Muscle layer of colon (tissue), 2 donors: Measurements from ENCODE around the gene SRC.

Experiments used
- H3K27ac ChIP-seq: one replicate; pipeline ENCODE4 v1.7.0; 2013; ENCODE audit warnings: low read depth, mild to moderate bottlenecking, low read length, moderate library complexity
- H3K27me3 ChIP-seq, 2 donors: one replicate each; pipeline ENCODE4 v1.7.0; 2013; ENCODE audit warnings: low read length in 2 of 2, mild to moderate bottlenecking in 2 of 2; ENCODE audit not compliant: insufficient read depth in 2 of 2, control insufficient read depth in 1 of 2
- H3K36me3 ChIP-seq: one replicate; pipeline ENCODE4 v1.7.0; 2013; ENCODE audit warnings: mild to moderate bottlenecking, low read length; ENCODE audit not compliant: insufficient read depth
- H3K4me1 ChIP-seq: one replicate; pipeline ENCODE4 v1.7.0; 2013; ENCODE audit warnings: mild to moderate bottlenecking, low read length; ENCODE audit not compliant: insufficient read depth
- H3K4me3 ChIP-seq, 2 donors: one replicate each; pipeline ENCODE4 v1.7.0; 2013; ENCODE audit warnings: low read length in 2 of 2, low read depth in 1 of 2, mild to moderate bottlenecking in 1 of 2, moderate library complexity in 1 of 2
- H3K9ac ChIP-seq: one replicate; pipeline ENCODE4 v1.7.0; 2013; ENCODE audit warnings: low read length
- H3K9me3 ChIP-seq: one replicate; pipeline ENCODE4 v1.7.0; 2013; ENCODE audit warnings: mild to moderate bottlenecking, low read length
- donor health status: abdominal sarcoma.
- donor health status: Adenocarcinoma of cecum.

Gene SRC

GRCh38 chr20:37397954-37398749 lies 52.2 kb downstream of the SRC start:
- no peaks in the 10 kb centered on the region for H3K27me3 ChIP-seq
- peaks cover 64% of the 10 kb centered on the region for H3K36me3 ChIP-seq
- H3K4me1 ChIP-seq = no peaks in the 10 kb centered on the region
- no peak overlapping the region for H3K4me3 ChIP-seq
- H3K9me3 ChIP-seq = no peaks in the 10 kb centered on the region
- H3K9ac ChIP-seq = no peak overlapping the region
- H3K27ac ChIP-seq = no peak overlapping the region

- Histone ChIP-seq H3K4me3 (no peak overlapping the region), H3K27ac (no peak overlapping the region), H3K36me3 (peaks cover 61% of the 10 kb centered on the region), H3K27me3 (no peaks in the 10 kb centered on the region), H3K9me3 (no peaks in the 10 kb centered on the region), H3K9ac (no peak overlapping the region), H3K4me1 (no peaks in the 10 kb centered on the region)
Measured at GRCh38 chr20:37398750-37399621, 53.0 kb downstream of the SRC start.

GRCh38 chr20:37401282-37401929 lies 55.5 kb downstream of the SRC start:
- Histone ChIP-seq H3K4me3 (no peak overlapping the region), H3K36me3 (peaks cover 49% of the 10 kb centered on the region), H3K9ac (no peak overlapping the region), H3K27me3 (no peaks in the 10 kb centered on the region), H3K4me1 (peaks cover 6% of the 10 kb centered on the region), H3K27ac (no peak overlapping the region), H3K9me3 (no peaks in the 10 kb centered on the region)

GRCh38 chr20:37401930-37402675 lies 56.2 kb downstream of the SRC start:
- H3K4me3 ChIP-seq = no peak overlapping the region
- no peak overlapping the region for H3K9ac ChIP-seq
- no peaks in the 10 kb centered on the region for H3K27me3 ChIP-seq
- no peaks in the 10 kb centered on the region for H3K9me3 ChIP-seq
- peaks cover 11% of the 10 kb centered on the region for H3K4me1 ChIP-seq
- peaks cover 47% of the 10 kb centered on the region for H3K36me3 ChIP-seq
- no peak overlapping the region for H3K27ac ChIP-seq

- Histone ChIP-seq H3K27ac (no peak overlapping the region), H3K4me3 (no peak overlapping the region), H3K9ac (no peak overlapping the region), H3K4me1 (peaks cover 24% of the 10 kb centered on the region), H3K27me3 (peaks cover 0 to under 1% of the 10 kb centered on the region in 2 donors), H3K9me3 (no peaks in the 10 kb centered on the region), H3K36me3 (peaks cover 36% of the 10 kb centered on the region)
Measured at GRCh38 chr20:37403107-37404033, 57.4 kb downstream of the SRC start.

GRCh38 chr20:37404461-37404890 lies 58.5 kb downstream of the SRC start:
- peaks cover 28% of the 10 kb centered on the region for H3K4me1 ChIP-seq
- H3K27ac ChIP-seq = no peak overlapping the region
- peaks cover 32% of the 10 kb centered on the region for H3K36me3 ChIP-seq
- H3K9ac ChIP-seq = no peak overlapping the region
- H3K4me3 ChIP-seq = no peak overlapping the region
- H3K9me3 ChIP-seq = no peaks in the 10 kb centered on the region
- peaks cover 0 to 9% of the 10 kb centered on the region in 2 donors for H3K27me3 ChIP-seq

- no peak overlapping the region for H3K4me3 ChIP-seq
- peaks cover 28% of the 10 kb centered on the region for H3K4me1 ChIP-seq
- H3K27ac ChIP-seq = no peak overlapping the region
- no peak overlapping the region for H3K9ac ChIP-seq
- H3K27me3 ChIP-seq = peaks cover 0 to 9% of the 10 kb centered on the region in 2 donors
- H3K36me3 ChIP-seq = peaks cover 24% of the 10 kb centered on the region
- no peaks in the 10 kb centered on the region for H3K9me3 ChIP-seq
Measured at GRCh38 chr20:37405351-37405897, 59.5 kb downstream of the SRC start.

GRCh38 chr20:37406010-37406998 lies 60.4 kb downstream of the SRC start:
- Histone ChIP-seq H3K36me3 (peaks cover 16% of the 10 kb centered on the region), H3K9ac (no peak overlapping the region), H3K27ac (peak overlapping the region; percentile 30), H3K4me3 (peak overlapping the region in 1 of 2 donors; percentile 72), H3K9me3 (no peaks in the 10 kb centered on the region), H3K4me1 (peaks cover 34% of the 10 kb centered on the region), H3K27me3 (peaks cover 0 to 9% of the 10 kb centered on the region in 2 donors)

GRCh38 chr20:37407019-37407566 lies 61.2 kb downstream of the SRC start:
- Histone ChIP-seq H3K4me3 (peak overlapping the region in 1 of 2 donors; percentile 72), H3K9ac (no peak overlapping the region), H3K27ac (no peak overlapping the region), H3K27me3 (peaks cover 0 to 9% of the 10 kb centered on the region in 2 donors), H3K4me1 (peaks cover 40% of the 10 kb centered on the region), H3K36me3 (peaks cover 8% of the 10 kb centered on the region), H3K9me3 (no peaks in the 10 kb centered on the region)
